ENCODE measurements around the gene TRIM38.
"Not testable (repeated sequence)": the region's sequence is repeated elsewhere in the genome, so short reads cannot be mapped to it uniquely, and the experiment has no call there.

TRIM38 gene

DNA sequence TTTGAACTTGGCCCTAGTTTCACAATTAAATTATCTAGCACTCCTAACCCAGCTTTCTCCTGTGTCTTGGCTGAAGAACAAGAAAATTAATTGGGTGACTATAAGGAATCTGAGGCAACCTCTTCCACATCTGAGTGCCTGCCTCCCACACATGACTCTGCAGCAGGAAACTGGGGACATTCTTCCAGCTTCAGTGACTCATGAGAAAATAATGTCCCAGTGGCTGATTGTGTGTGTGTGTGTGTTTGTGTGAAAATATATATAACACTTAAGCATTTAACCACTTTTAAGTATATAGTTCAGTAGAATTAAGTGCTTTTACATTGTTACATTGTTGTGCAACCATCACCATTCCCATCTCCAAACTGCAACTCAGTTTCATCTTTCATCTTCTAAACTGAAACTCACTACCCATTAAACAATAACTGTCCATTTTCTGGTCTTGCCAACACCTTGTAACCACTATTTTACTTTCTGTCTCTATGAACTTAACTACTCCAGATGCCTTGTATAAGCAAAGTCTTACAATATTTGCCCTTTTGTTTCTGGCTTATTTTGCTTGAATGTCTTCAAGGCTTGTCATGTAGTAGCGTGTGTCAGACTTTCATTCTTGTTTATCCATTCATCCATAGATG is 8.7 kb downstream of the TRIM38 start:
- DNase-seq (ENCODE audit: low read depth in 2 of 2) = no peak

DNA sequence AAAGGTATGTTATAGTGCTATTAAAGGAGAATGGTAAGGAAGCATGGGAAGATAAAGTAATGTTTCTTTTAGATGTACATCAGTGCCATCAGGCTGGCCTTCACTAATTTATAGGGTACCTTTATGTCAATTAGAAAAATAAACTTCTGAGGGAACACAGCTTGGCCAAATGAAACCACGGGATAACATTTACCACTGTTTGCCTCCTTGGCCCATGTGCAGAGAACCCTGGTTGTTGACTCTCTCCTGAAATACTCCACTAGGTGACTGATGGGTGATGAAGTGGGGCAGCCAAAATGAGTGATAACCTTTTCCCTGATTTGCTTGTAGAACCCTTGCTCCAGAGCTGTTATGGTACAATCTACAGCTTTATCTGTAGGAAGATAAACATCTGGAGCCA is 9.5 kb downstream of the TRIM38 start:
- DNase-seq (ENCODE audit: low read depth in 2 of 2) = no peak

DNA sequence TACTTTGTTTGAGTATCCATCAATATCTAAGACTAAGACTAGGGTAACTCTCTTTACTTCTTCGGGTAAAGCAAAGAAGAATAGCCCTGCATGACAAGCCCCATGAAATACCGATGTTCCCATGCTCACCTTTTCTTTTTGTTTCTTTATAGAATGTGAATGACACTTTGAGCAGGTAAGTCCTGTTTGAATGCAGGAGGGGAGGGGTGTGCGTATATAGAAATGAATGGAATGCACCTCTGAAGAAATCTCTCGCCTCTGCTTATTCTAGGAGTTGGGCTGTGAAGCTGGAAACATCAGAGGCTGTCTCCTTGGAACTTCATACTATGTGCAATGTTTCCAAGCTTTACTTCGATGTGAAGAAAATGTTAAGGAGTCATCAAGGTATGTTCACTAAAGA is 10.3 kb downstream of the TRIM38 start:
- no peak for DNase-seq (ENCODE audit: low read depth in 2 of 2)

DNA sequence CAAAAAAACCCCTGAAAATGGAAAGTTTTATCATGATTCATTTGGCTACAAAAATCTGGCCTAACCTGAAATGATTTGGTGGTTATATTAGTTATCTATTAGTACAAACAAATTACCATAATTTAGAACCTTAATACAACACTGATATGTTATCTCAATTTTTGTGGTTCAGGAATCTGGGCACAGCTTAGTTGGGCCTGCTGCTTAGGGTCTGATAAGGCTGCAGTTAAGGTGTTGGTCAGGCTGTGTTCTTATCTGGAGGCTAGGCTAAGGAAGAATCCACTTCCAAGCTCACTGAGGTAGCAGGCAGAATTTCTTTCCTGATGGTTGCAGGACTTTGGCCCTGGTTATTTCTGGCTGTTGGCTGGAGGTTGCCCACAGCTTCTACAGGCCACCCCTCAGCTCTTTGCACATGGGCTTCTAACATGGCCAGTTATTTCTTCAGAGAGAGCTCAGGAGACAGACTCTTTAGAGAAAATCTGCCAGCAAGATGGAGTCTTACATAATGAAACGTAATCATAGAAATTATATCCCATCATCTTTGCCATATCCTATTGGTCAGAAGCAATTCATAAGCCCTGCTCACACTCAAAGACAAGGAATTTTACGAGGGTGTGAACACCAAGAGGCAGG is 11.4 kb downstream of the TRIM38 start:
- no peak for DNase-seq (ENCODE audit: low read depth in 2 of 2)

DNA sequence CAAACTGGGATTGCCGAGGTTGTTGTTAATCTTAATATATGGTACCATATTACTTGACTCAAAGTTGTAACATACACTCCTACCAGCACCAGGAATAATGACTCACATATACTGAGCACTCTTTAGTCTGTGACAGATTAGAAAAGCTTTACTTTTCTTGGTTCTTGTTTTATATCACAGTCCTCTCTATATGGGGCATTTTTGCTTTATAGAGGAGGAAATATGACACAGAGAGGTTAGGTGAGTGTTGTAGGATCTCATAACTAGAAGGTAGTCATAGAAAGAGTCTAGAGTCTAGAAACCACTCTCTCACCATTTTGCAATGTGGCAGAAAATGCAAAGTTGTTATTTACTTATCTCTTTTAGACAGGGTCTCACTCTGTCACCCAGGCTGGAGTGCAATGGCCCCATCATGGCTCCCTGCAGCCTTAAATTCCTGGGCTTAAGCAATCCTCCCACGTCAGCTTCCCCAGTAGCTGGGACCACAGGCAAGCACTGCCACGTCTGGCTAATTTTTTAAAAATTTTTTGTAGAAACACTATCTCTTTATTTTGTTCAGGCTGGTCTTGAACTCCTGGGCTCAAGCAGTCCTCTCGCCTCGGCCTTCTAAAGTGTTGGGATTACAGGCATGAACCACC is 13.4 kb downstream of the TRIM38 start:
- DNase-seq (ENCODE audit: low read depth in 2 of 2) = no peak

DNA sequence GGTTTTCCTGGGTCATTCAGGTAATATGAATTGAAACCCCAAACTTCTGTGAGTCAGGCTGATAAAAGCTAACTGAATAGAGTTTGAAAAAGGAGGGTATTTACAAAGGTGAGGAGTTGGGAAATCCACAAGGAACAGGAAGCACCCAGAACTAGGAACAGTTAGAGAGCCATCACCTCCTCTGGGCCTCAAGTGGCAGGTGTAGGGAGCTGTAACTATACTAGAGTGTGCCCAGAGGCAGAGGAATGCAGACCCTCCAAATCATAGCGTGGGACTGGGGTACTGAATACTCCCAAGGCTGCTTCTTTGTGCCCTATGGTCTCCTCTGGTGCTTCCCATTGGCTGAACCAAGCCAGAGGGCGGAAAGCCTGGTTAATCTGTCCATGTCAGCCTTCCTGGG is 18.3 kb downstream of the TRIM38 start:
- DNase-seq (ENCODE audit: low read depth in 2 of 2) = no peak

DNA sequence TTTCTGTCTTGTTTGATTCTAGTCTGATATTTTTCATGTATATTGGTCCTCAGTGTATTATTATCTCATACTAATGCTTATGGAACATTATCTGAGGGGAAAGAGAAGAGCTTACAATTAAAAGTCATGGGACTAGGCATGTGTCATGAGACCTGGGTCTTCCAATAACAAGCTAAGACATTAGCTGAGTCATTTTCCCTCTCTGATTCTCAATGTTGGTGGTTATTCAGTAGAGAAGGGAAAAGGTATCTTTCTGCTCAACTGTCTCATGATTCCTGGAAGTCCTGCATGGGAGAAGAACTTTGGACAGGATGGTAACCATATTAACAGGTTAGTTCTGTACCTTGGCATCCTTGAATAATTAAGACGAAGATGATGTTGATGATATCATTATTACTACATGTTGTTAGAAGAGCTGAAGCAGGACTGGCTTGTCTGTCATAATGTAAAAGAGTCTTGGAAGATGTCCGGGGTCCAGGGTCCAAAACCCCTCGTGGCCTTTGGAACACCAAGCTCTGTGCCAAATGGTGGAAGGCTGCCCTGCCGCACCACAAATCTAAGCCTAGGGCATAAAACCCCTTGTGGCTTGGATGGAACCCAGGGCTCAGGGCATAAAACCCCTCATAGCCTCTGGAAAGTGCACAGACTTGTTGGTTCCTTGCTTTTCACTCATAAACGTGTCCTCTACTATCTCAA is 19.1 kb downstream of the TRIM38 start:
- no peak for DNase-seq (ENCODE audit: low read depth in 2 of 2)

DNA sequence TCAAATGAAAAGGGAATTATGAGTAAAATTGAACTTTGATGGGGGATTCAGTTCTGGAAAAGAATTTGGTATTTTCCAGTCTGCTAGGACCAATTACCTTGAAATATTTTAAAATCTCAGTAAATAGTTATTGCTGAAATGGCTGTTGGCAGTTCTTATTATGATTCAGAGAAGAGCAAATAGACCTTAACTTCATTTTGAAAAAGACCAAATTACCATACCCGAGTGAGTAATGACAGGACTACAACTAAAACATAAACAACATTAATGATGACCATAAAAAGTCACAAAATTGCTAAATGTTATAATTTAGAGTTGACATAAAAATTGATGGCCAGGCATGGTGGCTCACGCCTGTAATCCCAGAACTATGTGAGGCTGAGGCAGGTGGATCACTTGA is 21.7 kb downstream of the TRIM38 start:
- no peak for DNase-seq (ENCODE audit: low read depth in 2 of 2)

DNA sequence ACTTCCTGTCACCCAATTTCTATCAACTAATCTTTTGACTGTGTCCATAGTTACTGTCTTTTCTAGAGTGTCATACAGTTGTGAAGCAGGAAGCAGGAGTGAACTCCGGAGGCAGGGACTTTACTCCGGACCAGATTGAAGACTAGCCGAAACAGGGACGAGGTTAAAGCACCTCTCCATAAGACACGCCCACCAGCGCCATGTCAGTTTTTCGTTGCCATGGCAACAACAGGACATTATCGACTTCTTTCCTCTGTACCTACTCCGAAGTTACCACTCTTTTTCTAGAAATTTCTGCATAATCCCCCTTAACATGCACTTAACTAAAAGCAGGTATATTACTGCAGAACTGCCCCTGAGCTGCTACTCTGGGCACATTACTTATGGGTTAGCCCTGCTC is 25.2 kb downstream of the TRIM38 start:
- no peak for DNase-seq (ENCODE audit: low read depth in 2 of 2)

DNA sequence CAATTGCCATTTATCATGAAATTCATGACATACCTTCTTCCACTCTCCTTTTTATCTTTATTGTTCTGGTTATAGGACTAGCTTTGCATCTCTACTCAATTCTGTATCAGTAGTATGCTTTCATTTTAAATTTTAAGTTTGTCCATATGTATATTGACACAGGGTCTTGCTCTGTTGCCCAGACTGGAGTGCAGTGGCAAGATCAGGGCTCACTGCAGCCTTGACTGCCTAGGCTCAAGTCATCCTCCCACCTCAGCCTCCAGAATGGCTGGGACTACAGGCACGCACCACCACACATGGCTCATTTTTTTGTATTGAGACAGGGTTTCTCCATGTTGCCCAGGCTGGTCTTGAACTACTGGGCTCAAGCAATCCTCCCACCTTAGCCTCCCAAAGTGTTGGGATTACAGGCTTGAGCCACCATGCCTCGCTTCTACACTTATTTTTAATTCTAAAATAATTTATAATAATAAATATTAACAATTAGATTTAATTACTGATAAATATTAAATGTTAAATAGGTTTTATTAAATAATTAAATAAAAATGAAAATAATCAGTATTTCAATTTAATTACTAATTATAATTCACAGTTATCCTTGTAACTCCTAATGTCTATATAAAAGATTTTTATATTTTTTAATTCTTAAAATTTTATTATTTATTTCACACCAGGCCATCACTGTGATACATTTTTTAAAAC is 27.7 kb downstream of the TRIM38 start:
- DNase-seq (ENCODE audit: low read depth in 2 of 2) = no peak

DNA sequence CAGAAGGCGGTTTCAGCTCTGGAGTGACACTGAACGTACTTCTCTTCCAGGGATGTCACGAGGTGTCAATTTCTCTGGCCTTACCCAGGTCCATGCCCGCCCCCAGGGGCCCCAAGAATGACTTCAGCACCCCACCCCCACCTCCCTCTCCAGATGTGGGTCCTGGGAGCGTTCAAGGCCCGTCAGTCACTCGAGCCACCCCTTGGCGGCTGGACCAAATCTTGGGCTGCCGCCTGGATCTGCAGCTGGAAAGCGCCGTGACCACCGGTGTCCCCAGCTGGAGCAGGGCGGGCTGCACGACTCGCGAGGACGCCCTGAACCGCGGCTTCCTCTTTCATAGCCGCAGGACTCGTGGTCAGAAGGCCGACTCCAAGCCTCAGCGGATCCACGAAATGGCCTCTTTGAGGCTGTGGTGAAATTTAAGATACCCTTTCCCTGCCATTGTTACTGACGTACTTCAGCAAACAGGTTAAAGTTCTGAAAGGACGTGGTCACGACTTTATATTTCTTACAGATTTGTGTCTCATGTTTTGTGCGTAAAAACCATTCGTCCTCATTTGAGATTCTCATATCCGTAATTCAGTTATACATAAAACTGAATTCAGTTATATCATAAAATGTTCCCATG is 29.3 kb downstream of the TRIM38 start:
- peak; percentile 27 to 28 for DNase-seq (ENCODE audit: low read depth in 2 of 2)

DNA sequence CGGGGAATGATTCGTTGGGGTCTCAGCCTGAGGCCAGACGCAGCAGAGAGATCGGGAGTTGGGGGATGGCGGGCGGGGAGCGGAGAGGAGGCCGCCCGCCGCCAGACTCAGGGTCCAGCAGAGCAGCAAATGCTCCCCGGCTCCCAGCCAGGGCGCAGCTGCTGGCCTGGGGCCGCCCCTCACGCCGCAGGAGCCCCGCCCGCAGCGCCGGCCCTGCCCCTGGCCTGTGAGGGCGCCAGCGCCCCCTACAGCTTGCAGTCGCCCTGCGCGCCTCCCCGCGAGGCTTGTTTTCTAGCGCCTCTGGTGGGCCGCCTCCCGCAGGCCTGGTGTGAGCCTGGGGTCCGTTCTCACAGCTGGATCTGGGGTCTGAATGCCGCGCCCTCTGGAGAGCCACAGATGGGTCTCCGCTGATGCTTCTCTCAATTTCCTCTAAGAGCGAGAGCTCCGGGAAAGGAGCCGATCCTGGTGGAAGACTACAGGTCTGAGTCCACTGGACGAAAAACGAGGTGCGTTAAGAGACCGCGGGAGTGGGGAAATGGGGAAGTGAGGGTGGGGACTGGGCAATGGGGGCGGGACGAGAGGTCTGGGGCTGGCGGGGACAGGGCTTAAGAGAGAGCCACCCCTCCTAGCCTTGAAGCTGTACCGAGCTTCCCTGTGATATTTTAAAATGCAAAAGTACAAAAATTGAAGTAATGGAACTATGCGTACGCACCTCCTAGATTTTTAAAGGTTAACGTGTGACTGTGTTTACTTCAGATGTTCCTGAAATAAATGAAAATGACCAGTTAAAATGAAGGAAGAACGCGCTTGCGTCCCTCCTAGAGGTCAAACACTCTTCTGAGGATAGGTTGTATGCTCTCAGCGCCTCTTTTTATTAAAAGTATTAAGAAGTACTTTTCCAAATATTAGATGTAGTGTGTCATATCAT is 30.1 kb downstream of the TRIM38 start:
- peak; percentile 89 for DNase-seq (ENCODE audit: low read depth in 2 of 2)

DNA sequence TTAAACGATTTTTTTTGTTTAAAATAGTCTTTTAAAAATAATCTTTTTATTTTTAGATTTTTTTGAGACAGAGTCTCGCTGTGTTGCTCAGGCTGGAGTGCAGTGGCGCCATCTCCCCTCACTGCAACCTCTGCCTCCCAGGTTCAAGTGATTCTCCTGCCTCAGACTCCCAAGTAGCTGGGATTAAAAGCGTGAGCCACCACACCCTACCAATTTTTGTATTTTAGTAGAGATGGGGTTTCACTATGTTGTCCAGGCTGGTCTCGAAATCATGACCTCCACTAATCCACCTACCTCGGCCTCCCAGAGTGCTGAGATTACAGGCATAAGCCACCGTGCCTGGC is 30.7 kb downstream of the TRIM38 start:
- DNase-seq (ENCODE audit: low read depth in 2 of 2) = not testable (repeated sequence)

DNA sequence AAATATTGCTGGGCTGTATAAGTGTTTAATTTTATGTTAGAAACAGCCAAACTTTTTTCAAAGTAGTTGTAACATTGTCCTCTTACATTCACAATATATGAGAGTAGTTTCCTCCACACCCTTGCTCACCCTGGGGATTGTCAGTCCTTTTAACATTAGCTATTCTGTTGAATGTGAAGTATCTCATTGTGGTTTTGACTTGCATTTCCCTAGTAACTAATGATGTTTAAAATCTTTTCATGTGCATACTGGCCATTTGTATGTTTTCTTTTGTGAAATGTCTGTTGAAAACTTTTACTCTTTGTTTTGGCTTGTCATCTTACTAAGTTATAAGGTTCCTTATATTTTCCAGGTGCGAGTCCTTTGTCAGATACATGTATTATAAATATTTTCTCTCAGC is 32.9 kb downstream of the TRIM38 start:
- DNase-seq (ENCODE audit: low read depth in 2 of 2) = no peak

DNA sequence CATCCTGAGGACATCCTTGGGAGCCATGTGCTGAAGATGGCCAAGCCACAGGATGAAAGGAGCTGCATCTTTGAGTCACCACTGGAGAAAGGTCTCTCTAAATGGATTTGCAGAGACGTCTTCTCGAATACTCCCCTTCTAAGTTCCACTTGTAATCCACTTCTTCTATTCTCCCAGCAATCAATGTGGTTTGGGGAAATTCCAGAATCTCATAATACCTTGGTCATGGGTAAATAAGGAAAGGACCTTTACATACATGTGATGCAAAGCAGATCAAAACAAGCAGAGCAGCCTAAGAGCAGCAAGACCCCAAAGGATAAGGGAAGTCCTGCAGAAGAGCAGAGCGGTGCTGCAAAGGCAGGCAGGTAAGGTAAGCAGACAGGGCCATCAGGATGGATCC is 35.3 kb downstream of the TRIM38 start:
- DNase-seq (ENCODE audit: low read depth in 2 of 2) = no peak

DNA sequence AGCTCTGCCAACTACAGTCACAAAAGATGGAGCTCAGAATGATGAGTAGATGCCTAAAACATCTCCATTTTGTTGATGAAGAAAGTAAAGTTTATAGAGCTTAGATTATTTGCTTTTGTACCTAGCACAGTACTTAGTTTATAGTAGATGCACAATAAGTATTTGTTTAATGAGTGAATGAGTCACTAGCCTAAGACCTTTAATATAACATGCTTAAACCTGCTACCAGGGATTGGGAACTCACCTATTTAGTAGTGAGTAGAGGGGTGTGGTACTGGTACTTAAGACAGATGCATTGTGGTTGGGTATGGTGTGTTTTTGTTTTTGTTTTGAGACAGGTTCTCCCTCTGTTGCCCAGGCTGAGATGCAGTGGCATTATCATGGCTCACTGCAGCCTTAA is 35.8 kb downstream of the TRIM38 start:
- no peak for DNase-seq (ENCODE audit: low read depth in 2 of 2)

DNA sequence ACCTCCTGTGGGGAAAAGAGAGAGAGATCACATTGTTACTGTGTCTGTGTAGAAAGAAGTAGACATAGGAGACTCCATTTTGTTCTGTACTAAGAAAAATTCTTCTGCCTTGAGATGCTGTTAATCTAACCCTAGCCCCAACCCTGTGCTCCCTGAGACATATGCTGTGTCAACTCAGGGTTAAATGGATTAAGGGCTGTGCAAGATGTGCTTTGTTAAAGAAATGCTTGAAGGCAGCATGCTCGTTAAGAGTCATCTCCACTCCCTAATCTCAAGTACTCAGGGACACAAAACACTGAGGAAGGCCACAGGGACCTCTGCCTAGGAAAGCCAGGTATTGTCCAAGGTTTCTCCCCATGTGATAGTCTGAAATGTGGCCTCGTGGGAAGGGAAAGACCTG is 36.6 kb downstream of the TRIM38 start:
- DNase-seq (ENCODE audit: low read depth in 2 of 2) = not testable (repeated sequence)

DNA sequence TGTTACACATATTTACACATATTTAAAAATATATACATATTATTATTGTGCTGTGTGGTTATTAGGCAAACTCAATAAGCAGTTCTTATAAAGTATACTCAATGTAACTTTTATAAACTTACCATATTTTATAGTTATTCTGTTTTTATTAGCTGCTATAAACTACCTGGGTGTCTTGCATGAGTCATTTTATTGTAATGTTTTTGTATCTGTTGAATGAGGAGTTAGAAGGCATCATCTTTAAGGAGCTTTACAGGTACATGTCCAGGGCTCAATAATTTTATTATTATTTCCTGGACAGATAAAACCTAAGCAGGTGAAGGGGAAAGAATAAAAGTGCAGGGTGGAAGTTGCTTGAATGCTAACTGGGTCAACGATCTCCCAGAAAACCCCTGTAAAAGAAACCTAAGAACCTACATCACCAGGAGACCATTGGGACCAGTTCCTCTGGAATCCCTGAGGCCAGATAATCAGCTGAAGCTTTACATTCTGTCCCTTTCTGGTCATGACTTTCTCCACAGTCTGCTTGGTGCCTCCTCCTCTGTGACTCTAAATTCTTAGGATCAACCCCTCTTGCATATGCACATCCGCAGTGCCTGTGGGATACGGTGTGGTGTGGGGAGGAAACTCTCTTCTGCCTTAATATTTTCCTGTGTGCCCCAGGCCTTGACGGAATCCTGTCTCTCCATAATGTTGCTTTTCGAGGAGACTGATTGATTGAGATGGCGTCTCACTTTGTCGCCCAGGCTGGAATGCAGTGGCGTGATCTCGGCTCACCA is 38.0 kb downstream of the TRIM38 start:
- no peak for DNase-seq (ENCODE audit: low read depth in 2 of 2)

DNA sequence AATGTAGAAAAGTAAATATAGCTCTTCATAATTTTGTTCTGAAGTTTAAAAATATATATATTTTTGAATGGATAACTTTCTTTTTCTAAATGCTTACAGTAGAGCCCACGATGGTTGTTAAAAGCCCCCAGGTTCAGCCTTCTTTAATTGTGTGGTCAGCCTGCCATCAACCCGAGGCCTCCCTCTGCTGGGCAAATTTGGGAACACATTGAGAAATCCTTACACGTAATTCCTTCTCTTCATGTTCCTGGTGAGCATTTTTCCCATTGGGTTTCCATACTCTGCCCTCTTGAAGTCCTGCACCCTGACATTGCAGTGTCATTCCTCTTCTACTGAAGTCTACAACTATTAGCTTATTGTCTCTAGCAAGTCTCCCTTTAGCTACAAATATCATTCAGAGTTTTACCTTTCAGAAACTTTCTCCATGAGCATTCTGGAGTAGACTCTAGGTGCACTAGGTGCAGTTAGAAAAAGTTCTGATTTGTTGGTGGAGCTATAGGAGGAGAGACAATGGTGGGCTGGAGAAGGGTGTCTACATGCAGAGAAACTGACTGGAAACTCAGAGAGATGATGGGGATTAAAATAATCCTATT is 40.6 kb downstream of the TRIM38 start:
- no peak for DNase-seq (ENCODE audit: low read depth in 2 of 2)

Measured in stimulated activated CD8-positive, alpha-beta memory T cell treated with anti-CD3 and anti-CD28 coated beads, Interleukin-15, amount 100 ng/mL, for 48 hours (primary cell).